ENCODE measurements around the gene TMEM117.
"Not testable (repeated sequence)": the region's sequence is repeated elsewhere in the genome, so short reads cannot be mapped to it uniquely, and the experiment has no call there.

The TMEM117 gene

DNA sequence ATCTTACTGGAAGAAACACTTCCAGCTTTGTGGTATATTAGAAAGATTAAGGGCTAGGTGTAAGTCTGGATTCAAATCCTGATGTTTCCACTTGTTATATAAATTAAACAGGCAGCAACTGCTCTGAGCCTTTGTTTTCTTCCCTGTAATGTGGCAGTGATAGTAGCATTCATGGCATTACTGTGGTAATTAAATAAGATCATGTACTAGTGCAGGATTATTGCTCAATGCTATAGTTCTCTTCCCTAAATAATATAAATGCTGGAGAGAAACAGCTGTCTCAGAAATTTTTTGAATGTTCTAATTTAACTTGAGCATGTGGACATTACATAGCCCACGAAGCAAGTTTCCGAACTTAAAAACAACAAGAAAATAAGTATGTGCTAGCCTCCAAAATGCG is 5.4 kb downstream of the TMEM117 start:
- no peak for DNase-seq

GRCh38 chr12:43842259-43842658 is 6.4 kb downstream of the TMEM117 start:
- no peak for DNase-seq

DNA sequence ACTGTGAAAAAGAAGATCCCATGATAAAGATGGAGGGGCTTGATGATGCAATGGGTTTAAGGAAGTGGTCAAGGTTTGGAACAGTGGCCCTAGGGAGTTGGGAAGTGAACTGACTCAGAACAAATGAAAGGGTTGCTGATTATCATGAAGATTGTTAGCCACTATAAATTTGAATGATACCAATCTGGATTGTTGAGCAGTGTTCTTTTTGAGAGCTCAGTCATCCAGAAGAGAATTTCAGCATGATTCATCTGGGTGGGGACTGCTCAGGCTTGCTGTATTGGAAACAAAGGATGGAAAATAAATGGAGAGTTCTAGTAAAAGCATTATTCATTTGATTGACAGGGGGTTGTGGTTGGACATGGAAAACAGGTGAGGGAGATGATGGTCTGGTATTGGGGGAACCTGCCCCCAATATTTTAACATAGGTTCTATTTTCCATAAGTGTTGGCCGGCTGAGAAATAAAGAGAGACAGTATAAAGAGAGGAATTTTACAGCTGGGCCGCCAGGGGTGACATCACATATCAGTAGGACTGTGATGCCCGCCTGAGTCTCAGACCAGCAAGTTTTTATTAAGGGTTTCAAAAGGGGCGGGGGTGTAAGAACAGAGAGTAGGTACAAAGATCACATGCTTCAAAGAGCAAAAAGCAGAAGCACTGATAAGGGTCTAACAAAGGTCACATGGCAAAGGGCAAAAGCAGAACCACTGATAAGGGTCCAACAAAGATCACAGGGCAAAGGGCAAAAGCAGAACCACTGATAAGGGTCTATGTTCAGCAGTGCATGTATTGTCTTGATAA is 11.7 kb downstream of the TMEM117 start:
- DNase-seq, result peak; percentile 16

DNA sequence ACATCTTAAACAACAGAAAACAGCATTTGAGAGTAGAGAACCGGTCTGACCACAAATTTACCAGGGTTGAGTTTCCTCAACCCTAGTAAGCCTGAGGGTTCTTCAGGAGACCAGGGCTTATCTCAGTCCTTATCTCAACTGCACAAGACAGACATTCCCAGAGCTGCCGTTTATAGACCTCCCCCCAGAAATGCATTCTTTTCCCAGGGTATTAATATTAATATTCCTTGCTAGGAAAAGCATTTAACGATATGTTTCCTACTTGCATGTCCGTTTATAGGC is 12.3 kb downstream of the TMEM117 start:
- no peak for DNase-seq

DNA sequence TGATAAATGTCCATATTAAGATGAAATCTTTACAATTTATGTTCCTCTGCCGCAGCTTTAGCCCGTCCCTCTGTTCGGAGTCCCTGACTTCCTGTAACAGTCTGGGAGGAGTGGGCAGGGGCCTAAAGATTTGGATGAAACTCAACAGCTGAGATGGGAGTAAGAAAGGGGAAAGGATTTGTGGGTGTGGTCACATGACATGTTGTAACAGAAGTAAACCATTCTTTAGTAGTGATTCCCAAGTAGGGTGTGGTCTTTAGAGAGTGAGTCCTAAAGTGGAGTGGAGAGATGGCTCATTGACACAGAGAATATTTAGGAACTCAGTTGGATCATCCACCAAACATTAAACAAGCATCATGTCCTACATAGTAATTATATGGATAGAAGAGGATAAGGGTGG is 12.9 kb downstream of the TMEM117 start:
- DNase-seq, result no peak

- no peak for DNase-seq
Measured at GRCh38 chr12:43852744-43853143, 16.9 kb downstream of the TMEM117 start.

DNA sequence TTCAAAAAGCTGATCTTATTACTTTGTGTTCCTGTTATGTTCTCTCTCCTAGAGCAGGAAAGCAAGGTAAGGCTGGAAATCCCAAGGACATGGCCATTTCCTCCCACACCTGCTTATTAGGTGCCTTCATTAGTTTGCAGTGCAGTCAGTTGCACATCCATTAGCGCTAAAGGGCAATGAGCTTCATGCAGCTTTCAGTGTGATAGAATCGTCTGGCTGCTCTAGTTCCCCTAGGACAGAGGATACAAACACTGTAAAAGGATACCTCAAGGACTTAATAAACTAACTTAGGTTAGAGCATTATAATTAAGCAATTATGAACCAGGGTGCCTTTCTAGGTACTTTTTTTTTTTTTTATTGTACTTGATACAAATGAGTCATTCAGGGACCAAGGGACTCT is 21.1 kb downstream of the TMEM117 start:
- DNase-seq, result no peak

DNA sequence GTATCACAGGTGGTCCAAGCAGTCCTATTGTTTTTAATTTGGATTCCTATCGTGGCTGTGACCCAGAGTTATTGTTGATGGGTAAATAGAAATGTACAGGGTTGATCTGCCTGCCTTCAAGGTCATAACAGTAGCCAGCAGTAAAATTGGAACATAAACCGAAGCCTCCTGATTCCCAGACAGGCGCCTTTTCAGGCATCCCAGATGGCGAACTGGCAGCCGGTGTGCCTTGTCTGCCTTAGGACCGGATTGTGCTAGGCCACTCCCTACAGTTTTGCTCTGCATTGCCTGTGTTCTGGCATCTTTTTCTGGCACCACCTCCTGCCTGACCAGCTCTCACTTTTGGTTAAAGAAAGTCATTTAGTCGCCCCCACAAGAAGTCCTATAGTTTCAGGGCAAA is 22.2 kb downstream of the TMEM117 start:
- peak; percentile 76 for DNase-seq

DNA sequence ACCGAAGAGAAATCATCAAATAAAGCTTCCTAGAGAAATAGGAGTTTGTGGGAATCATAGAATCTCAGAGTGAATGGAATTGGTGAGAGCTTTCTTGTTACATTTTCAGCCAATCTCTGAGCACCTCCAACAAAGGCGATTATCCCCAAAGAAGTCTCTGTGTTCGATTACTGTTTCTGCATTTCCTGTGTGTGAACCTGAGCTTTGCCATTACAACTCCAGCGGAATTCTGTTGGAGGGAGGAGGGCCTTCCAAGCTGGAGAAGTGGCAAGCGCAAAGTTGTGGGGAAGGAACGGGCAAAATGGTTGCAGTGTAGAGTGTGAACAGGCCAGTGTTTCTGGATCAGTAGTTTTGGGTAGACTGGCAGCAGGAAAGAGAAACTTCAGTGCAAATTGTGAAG is 23.1 kb downstream of the TMEM117 start:
- DNase-seq, result no peak

DNA sequence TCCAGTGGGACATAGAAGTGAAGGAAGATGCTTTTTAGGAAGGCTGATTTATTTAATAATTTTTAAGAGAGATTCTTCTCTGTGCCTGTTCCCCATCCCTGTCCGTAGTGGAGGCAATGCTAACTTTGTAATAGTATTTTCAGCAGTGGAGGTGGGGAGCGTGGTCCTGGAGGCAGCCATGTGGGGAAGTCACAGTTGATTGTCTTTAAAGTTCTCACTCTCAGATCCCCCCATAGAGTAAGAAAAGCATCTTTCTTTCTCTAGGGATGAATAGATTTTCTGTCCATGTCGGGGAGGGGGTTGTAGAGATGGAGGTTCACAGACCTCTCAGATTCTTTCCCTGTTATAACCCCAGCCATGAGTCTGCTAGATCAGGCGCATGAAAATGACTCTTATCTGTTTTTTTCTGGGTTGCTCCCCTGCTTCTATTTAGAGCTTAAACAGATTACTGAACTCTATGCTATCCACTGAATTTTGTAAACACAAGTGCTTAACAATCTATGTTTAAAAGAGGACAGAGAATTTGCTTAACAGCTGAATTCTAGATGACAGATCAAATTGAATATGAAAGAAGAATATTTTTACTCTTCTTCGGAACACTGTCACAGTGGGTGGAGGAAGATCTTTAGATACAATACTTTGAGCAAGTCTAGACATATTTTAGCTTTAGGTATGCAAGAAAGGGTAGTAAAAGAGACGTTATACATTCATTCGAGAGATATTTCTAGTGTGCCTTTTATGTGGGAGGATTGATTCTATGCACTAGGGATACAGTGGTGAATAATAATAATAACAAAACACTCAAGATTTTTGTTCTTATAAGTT is 25.3 kb downstream of the TMEM117 start:
- DNase-seq, result no peak

DNA sequence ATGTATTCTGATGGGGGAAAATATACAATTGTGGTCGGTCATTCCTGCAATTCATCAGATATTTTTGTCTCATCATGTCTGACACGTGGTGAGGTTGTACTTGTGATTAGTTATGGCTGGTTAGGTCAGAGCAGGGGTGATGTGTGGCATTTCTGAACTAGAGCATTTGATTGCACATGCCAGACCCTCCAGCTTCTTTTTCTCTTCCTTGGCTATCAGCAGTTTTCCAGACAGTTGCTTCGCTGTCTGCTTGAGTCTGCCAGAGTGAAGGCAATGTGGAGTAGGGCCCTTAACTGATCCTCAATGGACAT is 25.9 kb downstream of the TMEM117 start:
- DNase-seq, result no peak

GRCh38 chr12:43863770-43864366 is 28.0 kb downstream of the TMEM117 start:
- DNase-seq, result no peak

DNA sequence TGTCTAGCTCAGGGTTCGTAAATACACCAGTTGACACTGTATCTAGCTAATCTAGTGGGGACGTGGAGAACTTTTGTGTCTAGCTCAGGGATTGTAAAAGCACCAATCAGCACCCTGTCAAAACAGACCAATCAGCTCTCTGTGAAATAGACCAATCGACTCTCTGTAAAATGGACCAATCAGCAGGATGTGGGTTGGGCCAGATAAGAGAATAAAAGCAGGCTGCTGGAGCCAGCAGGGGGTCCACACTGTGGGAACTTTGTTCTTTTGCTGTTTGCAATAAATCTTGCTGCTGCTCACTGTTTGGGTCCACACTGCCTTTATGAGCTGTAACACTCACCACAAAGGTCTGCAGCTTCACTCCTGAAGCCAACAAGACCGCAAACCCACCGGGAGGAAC is 28.7 kb downstream of the TMEM117 start:
- not testable (repeated sequence) for DNase-seq

- no peak for DNase-seq
Measured at GRCh38 chr12:43869184-43869583, 33.3 kb downstream of the TMEM117 start.

GRCh38 chr12:43869765-43870164 is 33.9 kb downstream of the TMEM117 start:
- DNase-seq, result not testable (repeated sequence)

GRCh38 chr12:43871258-43871657 is 35.4 kb downstream of the TMEM117 start:
- DNase-seq, result not testable (repeated sequence)

- DNase-seq, result no peak
Measured at GRCh38 chr12:43872396-43872795, 36.5 kb downstream of the TMEM117 start.

GRCh38 chr12:43878050-43878449 is 42.2 kb downstream of the TMEM117 start:
- no peak for DNase-seq

- DNase-seq, result no peak
Measured at GRCh38 chr12:43880547-43880946, 44.7 kb downstream of the TMEM117 start.

DNA sequence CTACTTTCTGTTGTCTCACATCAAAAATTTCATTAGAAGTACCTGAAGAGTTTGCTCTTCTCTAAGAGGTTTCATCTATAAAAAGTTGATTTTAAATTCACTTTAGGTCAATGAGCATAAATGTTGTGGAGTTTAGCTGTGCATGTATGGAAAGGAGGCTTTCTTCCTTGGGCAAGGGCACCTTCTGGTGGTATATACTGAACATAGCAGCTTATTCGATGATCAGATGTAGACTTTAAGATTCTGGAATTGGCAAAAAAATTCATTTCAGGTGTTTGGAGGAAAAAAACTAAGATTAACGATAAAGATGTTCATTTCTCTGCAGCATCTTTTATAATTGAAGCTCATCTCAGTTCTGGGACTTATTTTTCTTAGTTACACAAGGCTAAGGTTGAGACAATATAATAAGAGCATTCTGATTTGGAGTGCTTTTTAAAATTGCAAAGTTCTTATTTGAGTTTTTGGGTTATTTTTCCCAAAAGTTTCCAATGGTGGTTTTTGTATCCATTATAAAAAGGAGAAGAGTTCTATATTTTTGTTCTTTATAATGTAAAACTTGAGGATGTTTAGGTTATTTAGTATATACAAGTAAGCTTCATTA is 46.8 kb downstream of the TMEM117 start:
- peak; percentile 35 for DNase-seq

- no peak for DNase-seq
Measured at GRCh38 chr12:43883311-43883710, 47.4 kb downstream of the TMEM117 start.

DNA sequence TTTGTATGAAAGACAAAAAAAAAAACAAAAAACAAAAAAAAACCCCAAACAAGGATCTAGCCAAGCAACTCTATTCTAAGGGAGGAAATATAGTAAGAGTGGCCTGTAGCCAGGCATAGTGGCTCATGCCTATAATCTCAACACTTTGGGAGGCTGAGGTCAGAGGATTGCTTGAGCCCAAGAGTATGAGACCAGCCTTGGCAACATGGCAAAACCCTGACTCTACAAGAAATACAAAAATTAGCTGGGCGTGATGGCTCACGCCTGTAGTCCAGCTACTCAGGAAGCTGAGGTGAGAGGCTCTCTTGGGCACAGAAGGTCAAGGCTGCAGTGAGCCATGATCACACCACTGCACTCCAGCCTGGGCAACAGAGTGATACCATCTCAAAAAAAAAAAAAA is 47.9 kb downstream of the TMEM117 start:
- no peak for DNase-seq

DNA sequence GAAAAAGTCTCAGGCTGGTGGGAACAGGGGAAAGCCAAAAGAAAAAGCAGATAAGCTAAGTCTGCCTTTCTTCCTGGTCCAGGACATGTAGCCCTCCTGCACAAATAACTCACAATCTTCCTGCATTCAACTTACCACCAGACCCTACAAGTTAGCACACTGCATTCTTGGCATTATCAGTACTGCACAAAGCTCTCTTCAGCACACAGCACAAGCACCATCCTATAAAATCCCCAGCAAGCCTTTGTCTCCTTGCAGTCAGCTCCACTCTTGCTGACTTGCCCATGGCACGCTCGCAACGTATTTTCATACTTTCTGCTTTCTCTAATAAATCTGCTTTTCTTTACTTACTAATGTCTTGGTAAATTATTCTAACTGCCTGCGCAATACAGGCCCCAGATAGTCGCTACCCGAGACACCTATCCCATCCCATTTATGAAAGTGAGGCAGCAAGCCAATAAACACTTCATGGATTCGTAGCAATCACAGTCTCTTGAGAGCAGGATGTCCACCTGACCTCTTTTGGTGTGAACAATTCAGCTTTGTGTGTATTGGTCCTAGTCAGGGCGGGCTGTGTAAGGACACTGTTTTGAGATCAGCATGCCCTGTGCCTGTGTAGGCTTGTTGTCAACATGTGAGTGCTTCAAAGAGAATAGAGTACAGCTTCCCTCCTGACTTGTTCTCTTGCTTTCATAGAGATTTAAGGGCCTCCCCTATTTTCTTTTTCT is 49.0 kb downstream of the TMEM117 start:
- DNase-seq, result no peak

All from NCI-H446 treated with DMSO at 0.1 percent for 48 hours (cell line).